ENCODE results near the gene RETNLB. TPM values are rescaled to one million over a fixed set of nuclear protein-coding genes. Genes with fewer than 3 reads are reported as not detected.

RETNLB gene
- not detected in 5 replicates for total RNA-seq (2022; extraction: Qiagen RNA extraction)

GRCh38 chr3:108757404-108757982 lies at the start of gene RETNLB:
Gene RETNLB, minus strand, starts transcription at chr3:108757410. Its CDS starts 225 bp downstream, at chr3:108757185.

Other genes starting within 250 kb of the RETNLB start
- 0.11 to 0.25 TPM (median 0.12 TPM) in 5 replicates for gene MYH15, start 246.8 kb downstream of the RETNLB start, total RNA-seq (2022; extraction: Qiagen RNA extraction)
- 13.1 to 21.1 TPM (median 20.1 TPM) in 5 replicates for gene CIP2A, start 168.0 kb downstream of the RETNLB start, total RNA-seq (2022; extraction: Qiagen RNA extraction)
- 2.8 to 5.0 TPM (median 4.7 TPM) in 5 replicates for gene DZIP3, start 167.7 kb downstream of the RETNLB start, total RNA-seq (2022; extraction: Qiagen RNA extraction)
- gene TRAT1, start 65.4 kb upstream of the RETNLB start, total RNA-seq (2022; extraction: Qiagen RNA extraction), result not detected in 5 replicates
- not detected in 5 replicates for gene GUCA1C, start 196.5 kb upstream of the RETNLB start, total RNA-seq (2022; extraction: Qiagen RNA extraction)

Measured in A549 treated with dexamethasone at 1 μM for 4 hours (cell line).